Nephron (organoid): ENCODE results near the gene DTNBP1.

ENCODE experiments used
- H3K27ac Mint-ChIP-seq, 3 experiments: 2 replicates each; pipeline ENCODE4 v1.8.0; 2020; ENCODE audit warnings: mixed read lengths in 3 of 3, mild to moderate bottlenecking in 2 of 3, moderate library complexity in 1 of 3
- H3K27me3 Mint-ChIP-seq: 2 replicates; pipeline ENCODE4 v1.8.0; 2021; ENCODE audit warnings: low read depth, mild to moderate bottlenecking, moderate library complexity, mixed read lengths
- H3K36me3 Mint-ChIP-seq: 2 replicates; pipeline ENCODE4 v1.8.0; 2020; ENCODE audit warnings: low read depth, mixed read lengths
- H3K4me1 Mint-ChIP-seq: 2 replicates; pipeline ENCODE4 v1.8.0; 2020; ENCODE audit warnings: mixed read lengths
- H3K4me3 Mint-ChIP-seq, 3 experiments: 2 replicates each; pipeline ENCODE4 v1.8.0; 2020; ENCODE audit warnings: mild to moderate bottlenecking in 3 of 3, mixed read lengths in 3 of 3, moderate library complexity in 2 of 3
- H3K9me3 Mint-ChIP-seq: 2 replicates; pipeline ENCODE4 v1.8.0; 2020; ENCODE audit warnings: mixed read lengths
- CTCF ChIP-seq, 3 experiments: fragments of 200-600 bp; sonication (generic); IDR thresholded peaks; one replicate each; pipeline ENCODE4 v1.5.0; 2021; ENCODE audit warnings: antibody characterized with exemption in 3 of 3; ENCODE audit not compliant: unreplicated experiment in 3 of 3

Gene DTNBP1

GRCh38 chr6:15665237-15665636 is 2.4 kb upstream of the DTNBP1 start:
- H3K27me3 Mint-ChIP-seq, result peaks cover 13% of the 10 kb centered on the region
- no peak for TF ChIP-seq CTCF (IDR thresholded peaks at IDR 0.05; ENCODE audit: unreplicated experiment in 3 of 3)
- H3K4me1 Mint-ChIP-seq, result peaks cover 8% of the 10 kb centered on the region
- no peak overlapping the region for H3K27ac Mint-ChIP-seq
- no peaks in the 10 kb centered on the region for H3K9me3 Mint-ChIP-seq
- H3K4me3 Mint-ChIP-seq, result peak overlapping the region in 1 of 3 experiments; percentile 61
- no peaks in the 10 kb centered on the region for H3K36me3 Mint-ChIP-seq

- peak overlapping the region; percentile 81 to 86 (median 85) for H3K4me3 Mint-ChIP-seq
- peak overlapping the region in 1 of 3 experiments; percentile 24 for H3K27ac Mint-ChIP-seq
- H3K36me3 Mint-ChIP-seq, result no peaks in the 10 kb centered on the region
- H3K9me3 Mint-ChIP-seq, result no peaks in the 10 kb centered on the region
- peaks cover 8% of the 10 kb centered on the region for H3K4me1 Mint-ChIP-seq
- peaks cover 8% of the 10 kb centered on the region for H3K27me3 Mint-ChIP-seq
- no peak for TF ChIP-seq CTCF (IDR thresholded peaks at IDR 0.05; ENCODE audit: unreplicated experiment in 3 of 3)
These were observed 473 bp upstream of the DTNBP1 start for GRCh38 chr6:15663130-15663871.

- Mint-ChIP-seq H3K36me3 (no peaks in the 10 kb centered on the region), H3K4me1 (peaks cover 8% of the 10 kb centered on the region), H3K27ac (peak overlapping the region in 2 of 3 experiments; percentile 12 to 38), H3K27me3 (peaks cover 8% of the 10 kb centered on the region), H3K9me3 (no peaks in the 10 kb centered on the region), H3K4me3 (peak overlapping the region; percentile 81 to 85 (median 85))
- TF ChIP-seq CTCF (IDR thresholded peaks at IDR 0.05; ENCODE audit: unreplicated experiment in 3 of 3), result no peak
These were observed 939 bp downstream of the DTNBP1 start for GRCh38 chr6:15661853-15662325.

DNA sequence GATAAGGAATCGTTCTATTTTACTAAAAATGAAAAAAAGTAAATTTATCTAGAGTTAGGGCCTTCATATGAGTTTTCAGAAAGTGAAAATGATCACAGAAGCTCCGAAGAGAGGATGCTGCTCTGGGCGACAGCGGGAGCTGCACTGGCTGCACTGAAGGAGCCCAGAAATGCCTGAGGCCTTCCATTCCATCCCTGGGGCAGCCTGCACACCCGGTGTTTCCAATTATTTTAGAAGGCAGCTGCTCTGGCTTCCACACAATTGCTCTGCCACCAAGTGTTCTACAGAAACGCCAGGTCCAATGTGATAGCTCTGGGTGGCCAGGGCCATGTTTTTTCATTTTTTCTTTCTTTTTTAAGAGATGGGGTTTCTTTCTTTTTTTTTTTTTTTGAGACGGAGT is 3.6 kb downstream of the DTNBP1 start:
- H3K9me3 Mint-ChIP-seq, result no peaks in the 10 kb centered on the region
- no peak overlapping the region for H3K27ac Mint-ChIP-seq
- H3K36me3 Mint-ChIP-seq, result no peaks in the 10 kb centered on the region
- H3K27me3 Mint-ChIP-seq, result peaks cover 3% of the 10 kb centered on the region
- H3K4me1 Mint-ChIP-seq, result peaks cover 8% of the 10 kb centered on the region
- no peak for TF ChIP-seq CTCF (IDR thresholded peaks at IDR 0.05; ENCODE audit: unreplicated experiment in 3 of 3)
- peak overlapping the region in 2 of 3 experiments; percentile 19 to 24 for H3K4me3 Mint-ChIP-seq

- no peak for TF ChIP-seq CTCF (IDR thresholded peaks at IDR 0.05; ENCODE audit: unreplicated experiment in 3 of 3)
- Mint-ChIP-seq H3K36me3 (no peaks in the 10 kb centered on the region), H3K9me3 (no peaks in the 10 kb centered on the region), H3K4me1 (peaks cover 1% of the 10 kb centered on the region), H3K27me3 (no peaks in the 10 kb centered on the region), H3K4me3 (peak overlapping the region in 1 of 3 experiments; percentile 40), H3K27ac (no peak overlapping the region)
These were observed 4.6 kb downstream of the DTNBP1 start for GRCh38 chr6:15658181-15658744.
